Measurements from ENCODE around the gene SNX6.
"Not testable (repeated sequence)": the region's sequence is repeated elsewhere in the genome, so short reads cannot be mapped to it uniquely, and the experiment has no call there.

Gene SNX6

DNA sequence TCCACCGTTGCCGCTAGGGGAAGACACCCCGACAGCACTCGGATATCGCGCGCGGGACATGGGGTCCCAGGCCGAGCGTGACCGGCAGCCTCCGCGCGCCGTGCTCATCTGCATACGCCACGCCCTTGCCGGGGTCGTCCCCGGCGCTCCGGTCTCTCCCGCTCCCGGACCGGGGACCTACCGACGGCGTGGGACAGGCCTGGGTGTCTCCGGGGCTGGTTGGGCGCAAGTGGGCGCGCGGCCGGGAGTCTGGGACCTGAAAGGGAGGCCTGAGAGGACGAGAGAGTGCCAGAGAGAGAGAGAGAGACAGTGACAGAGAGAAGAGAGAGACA, 73.5 kb downstream of the SNX6 start:
- DNase-seq: not testable (repeated sequence)

DNA sequence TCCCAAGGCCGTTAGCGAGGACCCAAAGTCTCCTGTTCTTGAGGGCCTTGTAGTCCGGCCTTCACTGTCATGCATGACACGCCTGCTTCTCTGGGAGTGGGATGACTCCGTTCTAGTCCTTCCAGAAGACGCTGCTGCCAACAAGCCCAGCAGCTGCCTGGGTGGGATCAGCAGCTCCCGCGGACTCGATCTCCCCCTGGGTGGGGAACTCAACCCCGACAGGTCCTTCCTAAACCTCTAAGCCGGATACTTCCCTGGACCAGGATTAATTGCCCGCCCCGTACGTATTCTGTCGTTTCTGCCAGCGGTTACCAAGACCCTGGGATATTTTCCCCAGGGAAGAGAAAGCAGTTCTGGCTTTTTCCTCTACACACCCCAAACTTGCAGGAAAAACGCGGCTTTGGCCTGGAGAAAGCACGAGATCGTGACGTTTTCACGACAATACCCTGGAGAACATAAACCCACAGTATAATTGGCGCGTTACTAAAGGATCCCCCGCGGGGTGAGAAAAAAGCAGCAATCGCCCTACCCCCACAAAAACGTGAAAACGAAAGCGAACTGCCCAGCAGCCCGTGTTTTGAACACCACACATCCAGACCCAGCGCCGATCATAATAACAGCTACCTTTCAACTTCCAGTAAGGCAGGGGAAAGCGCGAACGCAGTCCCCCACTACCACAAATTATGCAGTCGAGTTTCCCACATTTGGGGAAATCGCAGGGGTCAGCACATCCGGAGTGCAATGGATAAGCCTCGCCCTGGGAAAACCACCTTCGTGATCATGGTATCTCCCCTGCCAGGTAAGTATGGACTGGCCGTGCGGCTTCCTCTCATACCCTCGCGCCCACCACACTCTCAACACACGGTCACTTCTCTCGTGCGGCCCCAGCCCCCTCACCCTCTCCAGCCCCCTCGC, 74.1 kb downstream of the SNX6 start:
- DNase-seq: not testable (repeated sequence)

DNA sequence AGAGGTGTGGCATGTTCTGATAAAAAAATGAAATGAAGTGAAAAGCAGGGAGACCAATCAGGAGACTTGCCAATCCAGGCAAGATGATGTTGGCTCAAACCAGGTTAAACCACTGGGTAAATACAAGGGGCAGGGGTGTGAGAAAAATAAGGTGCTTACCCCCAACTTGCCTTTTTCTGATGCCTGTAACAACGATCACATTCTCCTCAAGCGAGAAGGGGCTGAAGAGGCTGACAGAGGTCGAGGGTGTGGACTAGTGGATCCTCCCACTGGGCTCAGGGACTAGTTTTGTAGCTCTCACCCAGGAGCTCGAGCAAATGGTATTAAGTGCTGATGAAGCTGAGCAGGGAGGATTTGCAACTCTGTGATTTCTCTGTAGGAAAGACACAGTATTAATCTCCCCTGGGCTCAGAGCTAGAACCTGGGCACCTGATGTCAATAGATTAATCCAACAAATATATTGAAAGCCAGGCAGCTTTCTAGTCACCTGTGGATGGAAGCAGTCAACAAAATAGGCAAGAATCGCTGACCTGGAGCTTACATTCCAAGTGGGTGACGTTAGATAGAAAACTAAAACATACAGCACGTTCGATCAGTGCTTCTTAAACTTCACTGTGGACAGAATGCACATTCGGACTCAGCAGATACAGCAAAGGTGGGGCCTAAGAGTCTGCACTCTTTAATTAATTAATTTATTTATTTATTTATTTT, 75.3 kb downstream of the SNX6 start:
- DNase-seq: no peak

DNA sequence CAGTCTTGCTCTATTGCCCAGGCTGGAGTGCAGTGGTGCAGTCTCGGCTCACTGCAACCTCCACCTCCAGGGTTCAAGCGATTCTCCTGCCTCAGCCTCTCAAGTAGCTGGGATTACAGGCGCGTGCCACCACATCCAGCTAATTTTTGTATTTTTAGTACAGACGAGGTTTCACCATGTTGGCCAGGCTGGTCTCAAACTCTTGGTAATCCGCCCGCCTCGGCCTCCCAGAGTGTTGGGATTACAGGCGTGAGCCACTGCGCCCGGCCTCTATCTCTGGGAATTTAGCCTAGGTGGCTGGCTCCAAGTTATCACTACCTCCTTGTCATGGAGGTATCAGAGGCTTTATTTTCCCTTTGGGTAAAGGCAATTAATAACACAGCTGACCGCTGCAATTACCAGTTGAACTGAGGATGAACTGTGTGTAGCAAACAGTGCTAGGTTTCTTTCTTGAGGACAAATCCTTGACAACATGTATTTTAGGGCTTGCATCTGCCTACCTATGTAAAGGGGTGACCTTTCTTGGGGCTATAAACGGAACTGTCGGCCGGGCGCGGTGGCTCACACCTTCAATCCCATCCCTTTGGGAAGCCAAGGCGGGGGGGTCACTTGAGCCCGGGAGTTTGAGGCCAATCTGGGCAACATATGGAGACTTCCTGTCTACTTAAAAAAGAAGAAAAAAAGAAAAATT, 80.5 kb downstream of the SNX6 start:
- not testable (repeated sequence) for DNase-seq

DNA sequence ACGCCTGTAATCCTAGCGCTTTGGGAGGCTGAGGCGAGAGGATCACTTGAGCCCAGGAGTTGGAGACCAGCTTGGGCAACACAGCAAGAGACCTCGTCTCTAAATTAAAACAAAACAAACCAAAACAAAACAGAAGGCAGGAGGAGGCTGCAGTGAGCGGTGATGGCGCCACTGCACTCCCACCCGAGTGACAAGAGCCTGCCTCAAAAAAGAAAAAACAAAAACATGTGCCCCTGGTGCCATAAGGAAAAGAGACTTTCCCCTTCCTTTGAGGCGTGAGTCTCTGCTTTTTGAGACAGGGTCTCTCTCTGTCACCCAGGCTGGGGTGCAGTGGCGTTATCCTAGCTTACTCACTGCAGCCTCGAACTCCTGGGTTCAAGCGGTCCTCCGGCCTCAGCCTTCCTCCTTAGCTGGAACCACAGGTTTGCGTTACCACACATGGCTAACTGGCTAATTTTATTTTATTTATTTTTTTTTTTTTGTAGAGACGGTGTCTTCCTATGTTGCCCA, 81.4 kb downstream of the SNX6 start:
- DNase-seq: no peak

DNA sequence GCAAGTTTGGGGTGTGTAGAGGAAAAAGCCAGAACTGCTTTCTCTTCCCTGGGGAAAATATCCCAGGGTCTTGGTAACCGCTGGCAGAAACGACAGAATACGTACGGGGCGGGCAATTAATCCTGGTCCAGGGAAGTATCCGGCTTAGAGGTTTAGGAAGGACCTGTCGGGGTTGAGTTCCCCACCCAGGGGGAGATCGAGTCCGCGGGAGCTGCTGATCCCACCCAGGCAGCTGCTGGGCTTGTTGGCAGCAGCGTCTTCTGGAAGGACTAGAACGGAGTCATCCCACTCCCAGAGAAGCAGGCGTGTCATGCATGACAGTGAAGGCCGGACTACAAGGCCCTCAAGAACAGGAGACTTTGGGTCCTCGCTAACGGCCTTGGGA, 82.8 kb downstream of the SNX6 start:
- DNase-seq: not testable (repeated sequence)

DNA sequence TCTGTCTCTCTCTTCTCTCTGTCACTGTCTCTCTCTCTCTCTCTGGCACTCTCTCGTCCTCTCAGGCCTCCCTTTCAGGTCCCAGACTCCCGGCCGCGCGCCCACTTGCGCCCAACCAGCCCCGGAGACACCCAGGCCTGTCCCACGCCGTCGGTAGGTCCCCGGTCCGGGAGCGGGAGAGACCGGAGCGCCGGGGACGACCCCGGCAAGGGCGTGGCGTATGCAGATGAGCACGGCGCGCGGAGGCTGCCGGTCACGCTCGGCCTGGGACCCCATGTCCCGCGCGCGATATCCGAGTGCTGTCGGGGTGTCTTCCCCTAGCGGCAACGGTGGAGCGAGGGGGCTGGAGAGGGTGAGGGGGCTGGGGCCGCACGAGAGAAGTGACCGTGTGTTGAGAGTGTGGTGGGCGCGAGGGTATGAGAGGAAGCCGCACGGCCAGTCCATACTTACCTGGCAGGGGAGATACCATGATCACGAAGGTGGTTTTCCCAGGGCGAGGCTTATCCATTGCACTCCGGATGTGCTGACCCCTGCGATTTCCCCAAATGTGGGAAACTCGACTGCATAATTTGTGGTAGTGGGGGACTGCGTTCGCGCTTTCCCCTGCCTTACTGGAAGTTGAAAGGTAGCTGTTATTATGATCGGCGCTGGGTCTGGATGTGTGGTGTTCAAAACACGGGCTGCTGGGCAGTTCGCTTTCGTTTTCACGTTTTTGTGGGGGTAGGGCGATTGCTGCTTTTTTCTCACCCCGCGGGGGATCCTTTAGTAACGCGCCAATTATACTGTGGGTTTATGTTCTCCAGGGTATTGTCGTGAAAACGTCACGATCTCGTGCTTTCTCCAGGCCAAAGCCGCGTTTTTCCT, 83.4 kb downstream of the SNX6 start:
- DNase-seq: not testable (repeated sequence)

DNA sequence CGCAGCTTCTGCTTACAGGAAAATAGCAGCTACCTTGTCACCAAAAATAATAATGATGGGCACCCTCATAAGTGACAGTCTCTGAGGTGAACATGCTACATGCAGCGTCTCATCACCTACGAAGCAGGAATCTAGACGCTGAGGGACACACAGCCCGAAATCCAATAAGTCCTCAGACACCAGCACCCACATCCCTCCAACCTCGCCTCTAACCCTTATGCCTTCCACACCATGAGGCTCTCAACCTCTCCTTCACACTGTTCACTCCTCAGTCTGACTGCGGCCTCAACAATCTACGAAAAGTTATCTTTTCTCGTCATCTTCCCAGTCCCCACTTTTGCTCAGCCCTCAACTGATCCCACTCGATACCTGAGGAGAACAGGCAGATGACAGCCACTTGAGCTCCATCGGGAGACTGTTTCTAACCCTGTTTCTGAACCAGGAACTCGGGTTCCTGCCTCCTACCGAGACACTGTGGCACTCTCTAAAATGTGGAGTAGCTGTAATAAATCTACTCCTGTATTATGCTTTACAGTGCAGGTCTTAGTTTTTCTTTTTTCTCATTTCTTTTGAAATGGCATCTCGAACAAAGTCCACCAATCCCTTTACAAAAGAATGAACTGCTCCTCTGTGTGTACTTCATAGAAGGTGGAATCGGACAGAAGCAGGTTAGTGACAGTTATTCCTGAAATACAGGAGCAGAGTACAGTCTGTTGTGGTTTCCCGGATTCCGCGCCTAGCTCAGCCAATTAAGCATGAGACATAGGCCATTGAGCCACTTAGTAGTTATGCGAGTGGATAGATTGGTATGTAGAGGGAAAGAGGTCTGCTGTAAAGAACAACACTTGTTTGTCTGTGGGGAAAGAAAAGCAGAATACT, 89.5 kb downstream of the SNX6 start:
- DNase-seq: not testable (repeated sequence)

DNA sequence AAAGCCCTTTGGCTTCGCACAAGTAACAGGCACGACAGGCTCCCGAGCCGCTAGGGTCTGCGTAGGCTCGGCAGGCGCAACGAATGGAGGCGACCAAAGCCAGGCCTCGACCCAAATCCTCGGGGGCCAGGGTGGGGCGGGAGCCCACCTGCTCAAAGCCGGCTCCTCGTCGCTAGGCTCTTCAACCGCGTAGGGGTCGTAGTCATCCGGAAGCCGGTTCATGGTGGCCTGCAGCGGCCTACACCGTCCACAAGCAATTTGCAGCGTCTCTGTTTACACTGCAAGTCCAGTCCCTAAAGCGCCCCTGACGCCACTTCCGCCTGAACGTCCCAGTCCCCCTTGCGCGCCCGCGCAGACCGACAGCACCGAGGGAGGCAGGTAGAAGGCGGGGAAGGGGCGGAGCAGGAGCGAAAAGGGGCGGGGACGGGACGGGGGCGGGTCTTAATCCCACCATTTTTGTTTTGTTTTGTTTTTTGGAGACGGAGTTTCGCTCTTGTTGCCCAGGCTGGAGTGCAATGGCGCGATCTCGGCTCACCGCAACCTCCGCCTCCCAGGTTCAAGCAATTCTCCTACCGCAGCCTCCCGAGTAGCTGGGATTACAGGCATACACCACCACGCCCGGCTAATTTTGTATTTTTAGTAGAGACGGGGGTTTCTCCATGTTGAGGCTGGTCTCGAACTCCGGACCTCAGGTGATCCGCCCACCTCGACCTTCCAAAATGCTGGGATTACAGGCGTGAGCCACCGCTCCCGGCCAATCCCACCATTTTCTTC, 90.4 kb downstream of the SNX6 start, which contains the start of gene EAPP:
TSS of gene EAPP (minus strand) at position 295 of the 774 bp plus-strand sequence. CDS start at position 222, 73 bp downstream.
- DNase-seq: no peak

DNA sequence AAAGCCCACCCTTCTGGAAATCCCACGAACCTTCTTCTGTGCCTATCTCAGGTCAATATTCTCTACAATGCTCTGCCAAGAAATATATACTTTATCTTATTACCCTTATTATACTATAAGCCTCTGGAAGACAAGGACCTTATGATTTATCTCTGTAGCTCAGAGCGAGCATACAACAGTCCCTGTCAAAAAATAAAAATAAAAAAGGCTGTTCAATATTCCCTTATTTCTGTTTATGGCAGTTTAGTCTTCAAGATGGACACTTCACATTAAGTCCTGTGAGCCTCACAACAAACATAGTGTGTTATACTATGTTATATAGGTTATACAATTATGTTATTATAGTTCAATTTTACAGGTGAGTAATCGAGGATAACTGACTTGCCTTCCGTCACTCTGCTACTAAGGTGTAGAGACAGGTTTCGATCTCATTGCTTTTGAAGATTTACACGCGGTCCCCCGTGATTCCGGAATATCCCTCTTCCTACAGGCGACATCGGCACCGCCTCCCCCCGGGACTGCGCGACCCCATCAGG, 91.0 kb downstream of the SNX6 start:
- no peak for DNase-seq

DNA sequence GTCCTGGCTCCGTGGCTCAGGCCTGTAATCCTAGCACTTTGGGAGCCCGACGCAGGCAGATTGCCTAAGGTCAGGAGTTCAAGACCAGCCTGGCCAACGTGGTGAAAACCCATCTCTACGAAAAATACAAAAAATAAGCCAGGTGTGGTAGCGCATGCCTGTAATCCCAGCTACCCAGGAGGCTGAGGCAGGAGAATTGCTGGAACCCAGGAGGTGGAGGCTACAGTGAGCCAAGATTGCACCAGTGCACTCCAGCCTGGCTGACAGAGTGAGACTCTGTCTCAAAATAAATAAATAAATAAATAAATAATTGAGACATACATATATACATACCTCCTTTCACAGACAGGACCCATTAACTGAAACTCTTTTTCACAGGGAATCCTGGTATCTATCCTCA, 91.9 kb downstream of the SNX6 start:
- not testable (repeated sequence) for DNase-seq

DNA sequence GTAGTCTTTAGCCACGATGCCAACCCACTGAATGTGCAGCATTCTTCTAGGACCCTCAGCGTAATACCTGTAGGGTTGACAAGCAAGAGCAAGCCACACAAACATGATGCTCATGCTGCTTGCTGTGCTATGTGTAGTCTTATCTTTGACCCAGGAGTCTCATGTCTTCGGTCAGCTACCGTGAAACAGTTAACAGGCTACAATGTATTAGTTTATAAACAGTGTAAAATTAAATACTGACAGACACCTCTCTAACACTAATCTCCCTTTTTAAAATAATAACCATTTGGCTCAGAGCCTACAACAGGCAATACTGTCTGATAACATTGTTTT, 92.3 kb downstream of the SNX6 start:
- DNase-seq: no peak

DNA sequence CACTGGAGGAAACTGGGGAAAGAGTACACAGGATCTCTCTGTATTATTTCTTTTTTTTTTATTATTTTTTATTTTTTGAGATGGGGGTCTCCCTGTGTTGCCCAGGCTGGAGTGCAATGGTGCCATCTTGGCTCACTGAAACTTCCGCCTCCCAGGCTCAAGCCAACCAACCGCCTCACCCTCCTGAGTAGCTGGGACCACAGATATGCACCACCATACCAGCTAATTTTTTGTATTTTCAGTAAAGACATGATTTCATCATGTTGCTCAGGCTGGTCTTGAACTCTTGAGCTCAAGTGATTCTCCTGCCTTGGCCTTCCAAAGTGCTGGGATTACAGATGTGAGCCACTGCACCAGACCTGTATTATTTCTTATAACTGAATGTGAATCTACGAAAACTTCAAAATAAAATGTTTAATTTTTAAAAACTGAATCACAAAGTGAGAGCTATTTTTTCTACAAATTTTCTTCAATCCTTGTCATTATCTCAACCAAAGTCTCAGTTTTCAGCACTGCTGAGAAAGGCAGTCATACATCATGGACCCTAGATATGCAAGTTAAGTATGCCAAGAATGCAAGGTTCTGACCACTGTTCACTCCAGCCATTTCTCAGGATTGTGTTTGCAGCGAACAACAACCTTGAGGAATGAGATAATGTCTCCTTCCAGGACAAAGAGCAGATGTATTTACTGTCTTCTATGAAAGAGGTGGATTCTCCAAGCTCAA, 92.8 kb downstream of the SNX6 start:
- no peak for DNase-seq

DNA sequence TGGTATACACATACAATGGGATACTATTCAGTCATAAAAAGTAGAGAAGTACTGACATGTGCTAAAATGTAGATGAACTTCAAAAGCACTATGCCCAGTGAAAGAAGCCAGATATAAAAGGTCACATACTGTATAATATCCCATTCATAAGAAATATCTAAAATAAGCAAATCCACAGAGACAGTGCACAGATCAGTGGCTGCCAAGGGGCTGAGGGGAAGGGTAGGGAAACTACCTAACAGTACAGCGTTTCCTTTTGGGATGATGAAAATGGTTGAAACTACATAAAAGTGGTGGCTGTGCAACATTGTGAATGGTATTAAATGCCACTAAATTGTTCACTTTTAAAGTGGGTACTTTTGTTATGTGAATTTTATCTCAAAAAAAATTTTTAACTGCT, 102.4 kb downstream of the SNX6 start:
- DNase-seq: no peak

DNA sequence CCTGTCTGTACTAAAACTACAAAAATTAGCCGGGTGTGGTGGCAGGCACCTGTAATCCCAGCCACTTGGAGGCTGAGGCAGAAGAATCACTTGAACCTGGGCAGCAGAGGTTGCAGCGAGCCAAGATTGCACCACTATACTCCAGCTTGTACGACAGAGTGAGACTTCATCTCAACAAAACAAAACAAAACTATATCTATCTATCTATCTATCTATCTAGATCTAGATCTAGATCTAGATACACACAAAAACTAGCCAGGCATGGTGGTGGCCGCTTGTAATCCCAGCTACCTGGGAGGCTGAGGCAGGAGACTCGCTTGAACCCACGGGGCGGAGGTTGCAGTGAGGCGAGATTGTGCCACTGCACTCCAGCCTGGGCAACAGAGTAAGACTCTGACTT, 105.7 kb downstream of the SNX6 start:
- DNase-seq: not testable (repeated sequence)

DNA sequence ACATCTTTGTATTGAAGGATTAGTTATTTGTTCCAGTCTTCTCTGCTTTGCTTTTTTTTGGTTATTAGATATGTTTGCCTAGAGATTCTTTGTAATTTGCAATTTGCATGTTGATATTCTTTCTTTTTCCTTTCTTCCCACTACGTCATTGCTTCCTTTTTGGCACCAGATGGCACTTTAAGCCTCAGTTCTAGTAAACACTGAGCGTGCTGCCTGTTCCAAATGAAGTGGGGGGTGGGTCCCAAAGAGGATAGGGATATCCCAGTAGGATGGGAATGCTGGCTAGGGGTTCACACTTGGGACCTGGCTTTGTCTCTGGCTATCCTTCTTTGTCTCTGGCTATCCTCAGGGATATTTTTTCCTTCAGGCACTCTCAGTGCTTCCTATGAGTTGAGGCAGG, 107.5 kb downstream of the SNX6 start:
- no peak for DNase-seq

DNA sequence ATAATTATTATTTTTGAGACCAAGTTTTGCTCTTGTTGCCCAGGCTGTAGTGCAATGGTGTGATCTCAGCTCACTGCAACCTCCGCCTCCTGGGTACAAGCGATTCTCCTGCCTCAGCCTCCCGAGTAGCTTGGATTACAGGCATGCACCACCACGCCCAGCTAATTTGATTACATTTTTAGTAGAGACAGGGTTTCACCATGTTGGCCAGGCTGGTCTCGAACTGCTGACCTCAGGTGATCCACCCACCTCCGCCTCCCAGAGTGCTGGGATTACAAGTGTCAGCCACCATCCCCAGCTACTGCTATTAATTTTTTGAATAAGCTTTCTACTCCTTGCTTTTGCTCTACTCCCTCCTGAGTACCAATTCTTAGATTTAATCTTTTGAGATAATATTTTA, 108.9 kb downstream of the SNX6 start:
- DNase-seq: not testable (repeated sequence)

DNA sequence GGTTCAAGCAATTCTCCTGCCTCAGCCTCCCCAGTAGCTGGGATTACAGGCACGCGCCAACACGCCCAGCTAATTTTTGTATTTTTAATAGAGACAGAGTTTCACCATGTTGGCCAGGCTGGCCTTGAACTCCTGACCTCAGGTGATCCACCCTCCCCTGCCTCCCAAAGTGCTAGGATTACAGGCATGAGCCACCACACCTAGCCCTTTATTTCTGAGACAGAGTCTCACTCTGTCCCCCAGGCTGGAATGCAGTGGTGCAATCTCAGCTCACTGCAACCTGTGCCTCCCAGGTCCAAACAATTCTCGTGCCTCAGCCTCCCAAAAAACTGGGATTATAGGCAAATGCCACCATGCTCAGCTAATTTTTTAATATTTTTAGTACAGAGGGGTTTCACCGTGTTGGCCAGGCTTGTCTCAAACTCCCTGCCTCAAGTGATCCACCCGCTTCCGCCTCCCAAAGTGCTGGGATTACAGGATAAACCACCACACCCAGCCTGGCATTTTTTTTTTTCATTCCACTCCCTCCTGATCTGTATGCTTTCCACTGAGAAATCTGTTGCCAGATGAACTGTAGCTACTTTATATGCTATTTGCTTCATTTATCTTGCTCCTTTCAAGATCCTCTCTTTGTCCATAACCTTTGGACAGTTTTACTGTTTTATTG, 109.5 kb downstream of the SNX6 start:
- DNase-seq: not testable (repeated sequence)

Data from NCI-H187 (cell line).